B cell (primary cell): ENCODE results near the gene THSD4. TPM values are rescaled to one million over a fixed set of nuclear protein-coding genes. Genes with fewer than 3 reads are reported as not detected.

Experiments used
- ATAC-seq: fragments of 200-7000 bp; cut with Tn5 transposase; one replicate; pipeline ENCODE4 v1.10.0; 2021; ENCODE audit warnings: low read depth, mild to moderate bottlenecking, moderate number of reproducible peaks, moderate library complexity
- CTCF ChIA-PET: fragments of 350-600 bp; sonication (Branson Sonifier 250); formaldehyde crosslinking; loops from one replicate; lab custom pipeline; 2021; ENCODE audit warnings: antibody characterized with exemption, inconsistent platforms; lab: Charles Lee
- POLR2A ChIA-PET: fragments of 350-600 bp; sonication (Branson Sonifier 250); formaldehyde crosslinking; loops from one replicate; lab custom pipeline; 2021; ENCODE audit warnings: antibody characterized with exemption; lab: Charles Lee
- DNase-seq: peaks from one replicate; pipeline ENCODE4 v3.0.0; 2013
- H2AFZ ChIP-seq: 2 replicates; pipeline ENCODE4 v1.6.1; 2012; ENCODE audit warnings: mild to moderate bottlenecking, low read depth, low read length; ENCODE audit not compliant: insufficient read depth, poor library complexity, severe bottlenecking
- H3K27ac ChIP-seq, 2 donors: 1 replicate in 1 of 2; 2 replicates in 1 of 2; pipeline ENCODE4 v1.5.1; 2012 to 2013; ENCODE audit warnings: low read length in 2 of 2, mild to moderate bottlenecking in 2 of 2, moderate library complexity in 1 of 2
- H3K27me3 ChIP-seq, 4 experiments: fragments of 200-600 bp in 1 of 4; sonication (generic) in 1 of 4; replicated peaks in 1 of 4; 1 replicate in 2 of 4; 2 replicates in 2 of 4; pipeline versions ENCODE4 v1.6.1 to v1.7.0; 2013 to 2016; ENCODE audit warnings: low read length in 3 of 4, mild to moderate bottlenecking in 2 of 4, mixed read lengths in 1 of 4, moderate library complexity in 1 of 4; ENCODE audit not compliant: insufficient read depth in 4 of 4, control insufficient read depth in 3 of 4; ENCODE audit errors: control extremely low read depth in 1 of 4
- H3K36me3 ChIP-seq, 2 experiments: replicated peaks in 1 of 2; 1 replicate in 1 of 2; 2 replicates in 1 of 2; pipeline versions ENCODE4 v1.6.1 to v1.7.1; 2013; ENCODE audit warnings: low read length in 1 of 2; ENCODE audit not compliant: insufficient read depth in 2 of 2, control insufficient read depth in 1 of 2; ENCODE audit errors: control extremely low read depth in 1 of 2, extremely low read depth in 1 of 2
- H3K4me1 ChIP-seq, 2 donors: fragments of 200-600 bp in 1 of 2; sonication (generic) in 1 of 2; 1 replicate in 1 of 2; 2 replicates in 1 of 2; pipeline versions ENCODE4 v1.5.1 to v1.6.1; 2013 to 2017; ENCODE audit warnings: low read length in 2 of 2; ENCODE audit not compliant: control insufficient read depth in 2 of 2, insufficient read depth in 2 of 2
- H3K4me2 ChIP-seq: replicated peaks from 2 replicates; pipeline ENCODE3; 2012; ENCODE audit warnings: mild to moderate bottlenecking, low read depth, low read length; ENCODE audit not compliant: poor library complexity, severe bottlenecking
- H3K4me3 ChIP-seq, 5 experiments: fragments of 200-600 bp in 1 of 5; sonication (generic) in 1 of 5; 1 replicate in 3 of 5; 2 replicates in 2 of 5; pipeline versions ENCODE4 v1.5.1 to v1.7.0; 2011 to 2016; ENCODE audit warnings: low read length in 4 of 5, mild to moderate bottlenecking in 4 of 5, low read depth in 2 of 5, control low read depth in 1 of 5, moderate library complexity in 1 of 5; ENCODE audit not compliant: insufficient read depth in 1 of 5; ENCODE audit errors: control extremely low read depth in 1 of 5, extremely low read depth in 1 of 5
- H3K79me2 ChIP-seq: fragments of 200-600 bp; sonication (generic); one replicate; pipeline ENCODE4 v1.6.0; 2016; ENCODE audit warnings: low read length; ENCODE audit not compliant: control insufficient read depth, insufficient read depth
- H3K9ac ChIP-seq: fragments of 200-600 bp; sonication (generic); 2 replicates; pipeline ENCODE4 v1.6.1; 2017; ENCODE audit warnings: mild to moderate bottlenecking, low read length, moderate library complexity
- H3K9me3 ChIP-seq, 3 donors: one replicate each; pipeline versions ENCODE4 v1.6.1 to v1.7.1; 2013; ENCODE audit warnings: low read length in 2 of 3; ENCODE audit not compliant: control insufficient read depth in 2 of 3, insufficient read depth in 1 of 3; ENCODE audit errors: control extremely low read depth in 1 of 3
- H4K20me1 ChIP-seq: 2 replicates; pipeline ENCODE4 v1.6.0; 2012; ENCODE audit warnings: mild to moderate bottlenecking, low read length; ENCODE audit not compliant: insufficient read depth, control insufficient read depth, poor library complexity, severe bottlenecking
- H3K27ac Mint-ChIP-seq: one replicate; pipeline ENCODE4 v1.8.0; 2021; ENCODE audit warnings: mixed read lengths
- H3K27me3 Mint-ChIP-seq: one replicate; pipeline ENCODE4 v1.8.0; 2021; ENCODE audit warnings: mixed read lengths
- H3K4me1 Mint-ChIP-seq: one replicate; pipeline ENCODE4 v1.8.0; 2021; ENCODE audit warnings: mixed read lengths
- H3K4me3 Mint-ChIP-seq: one replicate; pipeline ENCODE4 v1.8.0; 2021; ENCODE audit warnings: mixed read lengths
- H3K9me3 Mint-ChIP-seq: one replicate; pipeline ENCODE4 v1.8.0; 2022; ENCODE audit warnings: mixed read lengths; ENCODE audit not compliant: insufficient read depth
- EZH2 ChIP-seq: IDR thresholded peaks from 2 replicates; pipeline ENCODE4 v1.6.1; 2012; ENCODE audit warnings: borderline replicate concordance, low read depth, mild to moderate bottlenecking, moderate library complexity, low read length; ENCODE audit not compliant: insufficient read depth, poor library complexity, severe bottlenecking
- WGBS: methylation state at CpG from one replicate; pipeline ENCODE4 v1.1.5; 2013; ENCODE audit warnings: missing lambda C conversion rate; ENCODE audit not compliant: insufficient coverage; 5-methylcytosine and 5-hydroxymethylcytosine counted together
- intact Hi-C: fragments of 100-400 bp; cut with micrococcal nuclease; formaldehyde crosslinking; loops from one replicate; pipeline ENCODE4 v1.10.0; 2022
- polyA plus RNA-seq: library from polyadenylated mRNA; depleted of rRNA; stranded (reverse); fragments of >200 nt; gene quantifications from 2 replicates; pipeline ENCODE4 v1.2.3, GENCODE V29; 2012
- total RNA-seq, 2 donors: library from RNA; stranded (reverse); fragments of 120-200 nt in 1 of 2; gene quantifications; 1 replicate in 1 of 2; 2 replicates in 1 of 2; pipeline versions ENCODE4 v1.2.3 to v1.2.4, GENCODE V29; 2013 to 2022
- TF ChIP-seq, protein P1 (sequence below): fragments of 200-600 bp; IDR thresholded peaks from one replicate; pipeline ENCODE4 v1.8.0; 2022; ENCODE audit warnings: antibody characterized with exemption, mild to moderate bottlenecking

THSD4 gene
- total and polyA plus RNA-seq, 2 donors (not counting 1 experiment from before 2014, with no cell fraction given), result not detected

GRCh38 chr15:71331173-71331572, 215.9 kb downstream of the THSD4 start:
- H3K27ac Mint-ChIP-seq, result no peak overlapping the region
- no peaks in the 10 kb centered on the region for H4K20me1 ChIP-seq
- H3K4me3 ChIP-seq, result no peak overlapping the region
- no peaks in the 10 kb centered on the region for H3K36me3 ChIP-seq
- H3K27ac ChIP-seq, result no peak overlapping the region
- TF ChIP-seq, protein P1, sequence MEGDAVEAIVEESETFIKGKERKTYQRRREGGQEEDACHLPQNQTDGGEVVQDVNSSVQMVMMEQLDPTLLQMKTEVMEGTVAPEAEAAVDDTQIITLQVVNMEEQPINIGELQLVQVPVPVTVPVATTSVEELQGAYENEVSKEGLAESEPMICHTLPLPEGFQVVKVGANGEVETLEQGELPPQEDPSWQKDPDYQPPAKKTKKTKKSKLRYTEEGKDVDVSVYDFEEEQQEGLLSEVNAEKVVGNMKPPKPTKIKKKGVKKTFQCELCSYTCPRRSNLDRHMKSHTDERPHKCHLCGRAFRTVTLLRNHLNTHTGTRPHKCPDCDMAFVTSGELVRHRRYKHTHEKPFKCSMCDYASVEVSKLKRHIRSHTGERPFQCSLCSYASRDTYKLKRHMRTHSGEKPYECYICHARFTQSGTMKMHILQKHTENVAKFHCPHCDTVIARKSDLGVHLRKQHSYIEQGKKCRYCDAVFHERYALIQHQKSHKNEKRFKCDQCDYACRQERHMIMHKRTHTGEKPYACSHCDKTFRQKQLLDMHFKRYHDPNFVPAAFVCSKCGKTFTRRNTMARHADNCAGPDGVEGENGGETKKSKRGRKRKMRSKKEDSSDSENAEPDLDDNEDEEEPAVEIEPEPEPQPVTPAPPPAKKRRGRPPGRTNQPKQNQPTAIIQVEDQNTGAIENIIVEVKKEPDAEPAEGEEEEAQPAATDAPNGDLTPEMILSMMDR, result no peak
- TF ChIP-seq EZH2, result no peak
- H3K27me3 ChIP-seq, result no peaks in the 10 kb centered on the region
- intact Hi-C loops, result no loop called here
- 98% methylated on average over 4 of the region's 4 CpGs for WGBS
- no peak overlapping the region for H2AFZ ChIP-seq
- H3K4me2 ChIP-seq, result no peak overlapping the region
- H3K79me2 ChIP-seq, result no peaks in the 10 kb centered on the region
- no peak overlapping the region for H3K4me3 Mint-ChIP-seq
- H3K9ac ChIP-seq, result no peak overlapping the region
- H3K4me1 Mint-ChIP-seq, result no peaks in the 10 kb centered on the region
- DNase-seq, result no peak
- POLR2A ChIA-PET, result no interaction called here
- ATAC-seq, result no peak
- H3K9me3 Mint-ChIP-seq, result no peaks in the 10 kb centered on the region
- no peaks in the 10 kb centered on the region for H3K27me3 Mint-ChIP-seq
- CTCF ChIA-PET, result no interaction called here
- H3K9me3 ChIP-seq, result no peaks in the 10 kb centered on the region
- no peaks in the 10 kb centered on the region for H3K4me1 ChIP-seq

- ChIA-PET POLR2A (no interaction called here), CTCF (interaction anchor here (0.9 kb wide), 1 partner anchor 9 kb away, joined by 3 read pairs; no protein-coding TSS in a partner anchor)
- H2AFZ ChIP-seq, result no peak overlapping the region
- H3K27ac ChIP-seq, result no peak overlapping the region
- intact Hi-C loops, result no loop called here
- no peak overlapping the region for H3K4me2 ChIP-seq
- Mint-ChIP-seq H3K4me3 (no peak overlapping the region), H3K9me3 (no peaks in the 10 kb centered on the region), H3K27ac (no peak overlapping the region), H3K4me1 (no peaks in the 10 kb centered on the region), H3K27me3 (peaks cover 3% of the 10 kb centered on the region)
- no peaks in the 10 kb centered on the region for H3K4me1 ChIP-seq
- H3K36me3 ChIP-seq, result no peaks in the 10 kb centered on the region
- no peak overlapping the region for H3K9ac ChIP-seq
- TF ChIP-seq, protein P1, result no peak
- no peak for TF ChIP-seq EZH2
- H3K27me3 ChIP-seq, result peaks cover 0 to 2% (median 0%) of the 10 kb centered on the region in 4 experiments
- no peak overlapping the region for H3K4me3 ChIP-seq
- H4K20me1 ChIP-seq, result no peaks in the 10 kb centered on the region
- no peak for DNase-seq
- ATAC-seq, result no peak
- H3K79me2 ChIP-seq, result no peaks in the 10 kb centered on the region
- no peaks in the 10 kb centered on the region for H3K9me3 ChIP-seq
- whole genome bisulfite sequencing, result 91% methylated on average over 4 of the region's 8 CpGs
Measured at GRCh38 chr15:71332431-71333004, 217.2 kb downstream of the THSD4 start.
